K562 (cell line): ENCODE measurements around the gene CORO6. TPM values are rescaled to one million over a fixed set of nuclear protein-coding genes. Genes with fewer than 3 reads are reported as not detected.
"Not testable (repeated sequence)": the region's sequence is repeated elsewhere in the genome, so short reads cannot be mapped to it uniquely, and the experiment has no call there.

ENCODE experiments used
- ATAC-seq: fragments of 200-7000 bp; cut with Tn5 transposase; 3 replicates; pipeline ENCODE4 v1.9.1; 2020; ENCODE audit warnings: moderate library complexity
- BruUV-seq: library from RNA; stranded (reverse); fragments of 400-500 nt; replicated peaks from 2 replicates; lab custom pipeline; 2021; lab: Mats Ljungman, UMichigan
- CTCF ChIA-PET: fragments of 300-600 bp; formaldehyde crosslinking; extraction: SDS; loops from one replicate; lab custom pipeline; 2021; ENCODE audit warnings: low intra/inter-chr PET ratio; lab: Yijun Ruan, JAX
- POLR2A ChIA-PET: fragments of 300-600, 350-650 bp; sonication (Branson Sonifier 250); formaldehyde crosslinking; extraction: SDS; loops from one replicate; lab custom pipeline; 2021; ENCODE audit warnings: antibody characterized with exemption, inconsistent platforms; lab: Yijun Ruan, JAX
- DNase-seq, 4 experiments: peaks; one replicate each; pipeline versions ENCODE4 v3.0.0 to v3.0.0-alpha.2; 2011 to 2018; ENCODE audit warnings: low spot score in 3 of 4, mixed read lengths in 3 of 4; ENCODE audit errors: extremely low read depth in 1 of 4
- FAIRE-seq: peaks from 2 replicates; lab custom pipeline; 2011; peaks lifted over from hg19 to GRCh38; lab: Jason Lieb, UNC
- H2AFZ ChIP-seq: 2 replicates; pipeline ENCODE4 v1.6.0; 2011; ENCODE audit warnings: low read depth, low read length, control low read depth, inconsistent platforms
- H3K27ac ChIP-seq: fragments of 200-600 bp; 3 replicates; pipeline ENCODE4 v1.8.0; 2011; ENCODE audit warnings: low read depth, mild to moderate bottlenecking, control low read depth, inconsistent platforms, low read length, moderate library complexity, mixed read lengths; ENCODE audit errors: extremely low read depth
- H3K27me3 ChIP-seq, 2 experiments: fragments of 300-600 bp in 1 of 2; 2 replicates in 1 of 2; 3 replicates in 1 of 2; pipeline versions ENCODE4 v1.6.0 to v1.8.0; 2011; ENCODE audit warnings: inconsistent platforms in 2 of 2, low read length in 2 of 2, mild to moderate bottlenecking in 1 of 2, mixed read lengths in 1 of 2, moderate library complexity in 1 of 2; ENCODE audit not compliant: control insufficient read depth in 2 of 2, insufficient read depth in 2 of 2
- H3K36me3 ChIP-seq: fragments of 300-600 bp; 3 replicates; pipeline ENCODE4 v1.8.0; 2011; ENCODE audit warnings: mild to moderate bottlenecking, low read length, inconsistent platforms; ENCODE audit not compliant: control insufficient read depth, insufficient read depth
- H3K4me1 ChIP-seq, 2 experiments: fragments of 200-600 bp in 1 of 2; replicated peaks in 1 of 2; 2 replicates in 1 of 2; 3 replicates in 1 of 2; pipeline versions ENCODE4 v1.5.1 to v1.8.0; 2011; ENCODE audit warnings: inconsistent platforms in 2 of 2, low read length in 2 of 2, mild to moderate bottlenecking in 1 of 2, mixed read lengths in 1 of 2, moderate library complexity in 1 of 2; ENCODE audit not compliant: control insufficient read depth in 2 of 2, insufficient read depth in 2 of 2
- H3K4me2 ChIP-seq: 2 replicates; pipeline ENCODE4 v1.6.1; 2011; ENCODE audit warnings: low read length, control low read depth, inconsistent platforms, mixed read lengths; ENCODE audit not compliant: insufficient read depth
- H3K4me3 ChIP-seq: fragments of 200-600 bp; sonication (generic), shearing (Covaris generic); 2 replicates; pipeline ENCODE4 v1.5.1; 2016; ENCODE audit warnings: control low read depth, inconsistent platforms
- H3K79me2 ChIP-seq: fragments of 200-600 bp; 3 replicates; pipeline ENCODE4 v1.8.0; 2011; ENCODE audit warnings: low read length, inconsistent platforms; ENCODE audit not compliant: control insufficient read depth, insufficient read depth
- H3K9ac ChIP-seq, 2 experiments: 2 replicates each; pipeline versions ENCODE4 v1.6.0 to v1.6.1; 2011; ENCODE audit warnings: low read depth in 2 of 2, low read length in 2 of 2, control low read depth in 1 of 2, inconsistent platforms in 1 of 2, mild to moderate bottlenecking in 1 of 2, mixed read lengths in 1 of 2; ENCODE audit not compliant: insufficient read depth in 1 of 2
- H3K9me1 ChIP-seq: one replicate; pipeline ENCODE4 v1.6.0; 2011; ENCODE audit warnings: inconsistent platforms, mild to moderate bottlenecking, low read length, moderate library complexity; ENCODE audit not compliant: control insufficient read depth, insufficient read depth
- H3K9me3 ChIP-seq: replicated peaks from 2 replicates; pipeline ENCODE4 v1.5.1; 2011; ENCODE audit warnings: low read depth, low read length, inconsistent platforms; ENCODE audit not compliant: control insufficient read depth, insufficient read depth
- H4K20me1 ChIP-seq: replicated peaks from 2 replicates; pipeline ENCODE4 v1.6.1; 2011; ENCODE audit warnings: low read length, inconsistent platforms, mixed read lengths; ENCODE audit not compliant: control insufficient read depth, insufficient read depth
- ETV5 ChIP-seq: sonication (generic); formaldehyde crosslinking; IDR thresholded peaks from 2 replicates; pipeline ENCODE4 v1.4.0; 2020; ENCODE audit warnings: low read depth, mild to moderate bottlenecking, missing genetic modification reagents
- SAP30 ChIP-seq: fragments of 200-600 bp; sonication (generic); IDR thresholded peaks from 2 replicates; pipeline ENCODE4 v1.6.1; 2012; ENCODE audit warnings: borderline replicate concordance, low read depth, mild to moderate bottlenecking, moderate library complexity, low read length, control low read depth, inconsistent platforms; ENCODE audit not compliant: insufficient read depth, poor library complexity, severe bottlenecking
- WGBS: fragments of 100-300 bp; shearing (Covaris generic); methylation state at CpG from one replicate; pipeline ENCODE4 v1.1.6; 2016; ENCODE audit warnings: low coverage, mixed read lengths; ENCODE audit not compliant: insufficient coverage; ENCODE audit errors: missing lambda C conversion rate; 5-methylcytosine and 5-hydroxymethylcytosine counted together
- in situ Hi-C: fragments of 300-500 bp; cut with MboI; formaldehyde crosslinking; loops from 4 replicates; pipeline ENCODE4 v1.15.0; 2018; ENCODE audit warnings: inconsistent platforms, mixed read lengths
- intact Hi-C: fragments of 100-400 bp; cut with micrococcal nuclease; formaldehyde crosslinking; loops from 2 replicates; pipeline ENCODE4 v1.14.2; 2022
- polyA plus RNA-seq, 8 experiments: library from polyadenylated mRNA; depleted of rRNA in 4 of 8; stranded (reverse) in 5 of 8; unstranded in 3 of 8; fragments of >200 nt; fragmentation: Nextera tagmentation in 2 of 8; fragmentation: Illumina TruSeq in 1 of 8; extraction: Ambion mirVana in 2 of 8; extraction: Trizol in 1 of 8; gene quantifications; 2 replicates each; pipeline versions ENCODE4 v1.2.1 to v1.2.3, GENCODE V29; 2011 to 2014; ENCODE audit warnings: inconsistent platforms in 1 of 8, missing spikeins in 1 of 8
- total RNA-seq, 7 experiments: library from RNA; depleted of rRNA in 6 of 7; stranded (reverse); fragments of >200 nt in 6 of 7; fragmentation: Illumina TruSeq in 2 of 7; extraction: Trizol in 2 of 7; gene quantifications; 2 replicates each; pipeline versions ENCODE4 v1.2.1 to v1.2.3, GENCODE V29; 2011 to 2021; ENCODE audit warnings: low replicate concordance in 1 of 7
- TF ChIP-seq, protein P1 (sequence below): sonication (generic); IDR thresholded peaks from 2 replicates; pipeline ENCODE4 v1.6.1; 2016

Gene CORO6
- total and polyA plus RNA-seq, 9 of the 15 experiments (the other 6 are each of a cell fraction or from before 2014, with no cell fraction given) = 0.04 to 11.9 (median 2.4) TPM

DNA sequence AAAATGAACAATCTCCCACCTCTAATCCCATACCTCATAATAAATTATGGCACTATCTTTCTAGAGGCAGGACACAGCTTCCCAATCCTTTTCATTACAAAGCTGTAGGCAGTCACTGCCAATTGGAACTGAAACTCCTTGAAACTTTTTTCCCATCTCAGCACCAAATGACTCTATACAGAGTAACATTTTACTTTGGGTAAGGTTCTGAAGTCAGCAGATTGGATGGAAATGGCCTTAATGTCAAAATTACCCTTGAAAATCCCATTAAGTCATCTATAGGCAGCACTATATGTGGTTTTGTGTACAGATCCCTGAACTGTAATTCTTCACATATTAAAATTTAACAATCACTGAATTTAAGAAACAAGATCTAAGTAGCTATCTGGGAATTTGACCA is 30.3 kb upstream of the CORO6 start (continued):
- no peak for TF ChIP-seq ETV5

DNA sequence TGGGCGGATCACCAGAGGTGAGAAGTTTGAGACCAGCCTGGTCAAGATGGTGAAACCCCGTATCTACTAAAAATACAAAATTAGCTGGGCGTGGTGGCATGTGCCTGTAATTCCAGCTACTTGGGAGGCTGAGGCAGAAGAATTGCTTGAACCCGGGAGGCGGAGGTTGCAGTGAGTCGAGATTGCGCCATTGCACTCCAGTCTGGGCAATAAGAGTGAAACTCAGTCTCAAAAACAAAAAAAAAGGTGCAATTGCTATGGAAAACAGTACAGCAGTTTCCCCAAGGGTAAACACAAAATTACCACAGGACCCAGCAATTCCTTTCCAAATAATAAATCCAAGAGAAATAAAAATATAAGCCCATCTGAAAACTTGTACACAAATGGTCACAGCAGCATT is 29.2 kb upstream of the CORO6 start:
- FAIRE-seq, H3K9me1 ChIP-seq, DNase-seq, H3K4me3 ChIP-seq, H3K9ac ChIP-seq, CTCF ChIA-PET, BruUV-seq, H3K4me2 ChIP-seq, in situ Hi-C loops, ATAC-seq, H3K27ac ChIP-seq, H3K36me3 ChIP-seq, H3K79me2 ChIP-seq, H3K27me3 ChIP-seq, H2AFZ ChIP-seq, H3K9me3 ChIP-seq, H4K20me1 ChIP-seq, intact Hi-C loops: not testable (repeated sequence)
- WGBS = 100% methylated on average over 5 of the region's 7 CpGs
- peaks cover 5 to 27% of the 10 kb centered on the region in 2 experiments; a peak in 4 of 5 replicates for H3K4me1 ChIP-seq
- POLR2A ChIA-PET = interaction anchor here (0.7 kb wide), 1 partner anchor 155 kb away, joined by 3 read pairs; no protein-coding TSS in a partner anchor

DNA sequence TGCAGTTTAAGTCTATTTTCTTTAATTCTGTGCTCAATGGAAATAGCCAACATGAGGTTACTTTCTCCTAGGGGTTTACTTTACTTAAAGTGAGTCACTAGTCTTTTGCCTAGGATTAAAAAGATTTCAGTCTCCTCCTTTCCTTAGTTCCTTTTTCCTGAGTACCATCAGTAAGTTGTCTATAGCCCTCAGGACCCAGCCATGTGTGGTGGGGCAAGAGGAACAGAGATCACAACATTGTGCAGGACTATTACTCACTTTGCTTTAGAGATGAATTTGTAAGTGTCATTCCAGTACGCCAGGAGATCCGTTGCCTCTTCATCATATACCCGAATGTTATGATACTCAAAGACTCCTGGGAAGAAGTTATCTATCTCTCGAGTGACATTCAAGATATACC is 27.7 kb upstream of the CORO6 start:
- in situ Hi-C loops = no loop called here
- TF ChIP-seq, protein P1, sequence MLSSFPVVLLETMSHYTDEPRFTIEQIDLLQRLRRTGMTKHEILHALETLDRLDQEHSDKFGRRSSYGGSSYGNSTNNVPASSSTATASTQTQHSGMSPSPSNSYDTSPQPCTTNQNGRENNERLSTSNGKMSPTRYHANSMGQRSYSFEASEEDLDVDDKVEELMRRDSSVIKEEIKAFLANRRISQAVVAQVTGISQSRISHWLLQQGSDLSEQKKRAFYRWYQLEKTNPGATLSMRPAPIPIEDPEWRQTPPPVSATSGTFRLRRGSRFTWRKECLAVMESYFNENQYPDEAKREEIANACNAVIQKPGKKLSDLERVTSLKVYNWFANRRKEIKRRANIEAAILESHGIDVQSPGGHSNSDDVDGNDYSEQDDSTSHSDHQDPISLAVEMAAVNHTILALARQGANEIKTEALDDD = peak; percentile 81
- no peak for TF ChIP-seq SAP30
- no peaks in the 10 kb centered on the region for H3K36me3 ChIP-seq

More for the DNA sequence above, 27.7 kb upstream of the CORO6 start:
- H2AFZ ChIP-seq = no peak overlapping the region
- no peaks in the 10 kb centered on the region for H3K27me3 ChIP-seq
- H3K9me3 ChIP-seq = no peaks in the 10 kb centered on the region
- DNase-seq (peak in 1 of 4 experiments; percentile 21), FAIRE-seq (no peak), ATAC-seq (peak; percentile 31; the same call in 1 of the 3 replicates)
- BruUV-seq = no TSS peak
- no peak overlapping the region for H3K4me3 ChIP-seq
- ChIA-PET POLR2A (interaction anchor here (1.5 kb wide), 1 partner anchor 11 kb away, joined by 4 read pairs; no protein-coding TSS in a partner anchor), CTCF (no interaction called here)
- WGBS = 14% methylated on average over 4 of the region's 4 CpGs
- no peaks in the 10 kb centered on the region for H4K20me1 ChIP-seq
- no peaks in the 10 kb centered on the region for H3K9me1 ChIP-seq
- H3K4me1 ChIP-seq = peaks cover 5 to 33% of the 10 kb centered on the region in 2 experiments; a peak in 4 of 5 replicates
- H3K4me2 ChIP-seq = no peak overlapping the region; the same call in 1 of the 2 replicates
- no peaks in the 10 kb centered on the region for H3K79me2 ChIP-seq
- no peak overlapping the region for H3K27ac ChIP-seq
- no peak overlapping the region for H3K9ac ChIP-seq
- intact Hi-C loops = no loop called here
